Stimulated activated naive B cell treated with anti-CD40 and anti-IgM and Interleukin-4, amounts not matched to agents 10 μg/mL and 1 μg/mL and 100 μg/mL, for 72 hours (primary cell): ENCODE data around the gene LPP.
"Not testable (repeated sequence)": the region's sequence is repeated elsewhere in the genome, so short reads cannot be mapped to it uniquely, and the experiment has no call there.

Source experiments
- ATAC-seq, 2 donors: fragments of 150-1000 bp; cut with Tn5 transposase; replicated peaks; 2 replicates each; pipeline ENCODE4 v1.10.0; 2021; ENCODE audit warnings: moderate library complexity in 1 of 2
- DNase-seq: peaks from one replicate; pipeline ENCODE4 v3.0.0; 2021
- H3K27ac Mint-ChIP-seq: one replicate; pipeline ENCODE4 v1.8.0; 2022; ENCODE audit warnings: mild to moderate bottlenecking, mixed read lengths
- H3K27me3 Mint-ChIP-seq, 2 donors: one replicate each; pipeline ENCODE4 v1.8.0; 2022; ENCODE audit warnings: mixed read lengths in 2 of 2
- H3K36me3 Mint-ChIP-seq, 2 donors: one replicate each; pipeline ENCODE4 v1.8.0; 2022; ENCODE audit warnings: mixed read lengths in 2 of 2, mild to moderate bottlenecking in 1 of 2
- H3K4me1 Mint-ChIP-seq, 2 donors: one replicate each; pipeline ENCODE4 v1.8.0; 2022; ENCODE audit warnings: mixed read lengths in 2 of 2, mild to moderate bottlenecking in 1 of 2
- H3K4me3 Mint-ChIP-seq, 2 donors: one replicate each; pipeline ENCODE4 v1.8.0; 2022; ENCODE audit warnings: mild to moderate bottlenecking in 2 of 2, mixed read lengths in 2 of 2, moderate library complexity in 1 of 2
- H3K9me3 Mint-ChIP-seq, 2 donors: one replicate each; pipeline ENCODE4 v1.8.0; 2022; ENCODE audit warnings: mixed read lengths in 2 of 2, mild to moderate bottlenecking in 1 of 2

Gene LPP

GRCh38 chr3:188607805-188608315 is 453.9 kb downstream of the LPP start:
- H3K4me1 Mint-ChIP-seq: peaks cover 18 to 31% of the 10 kb centered on the region in 2 donors
- no peak overlapping the region for H3K4me3 Mint-ChIP-seq
- no peak for ATAC-seq
- peaks cover 24 to 47% of the 10 kb centered on the region in 2 donors for H3K36me3 Mint-ChIP-seq
- DNase-seq: no peak
- H3K9me3 Mint-ChIP-seq: peaks cover 7 to 14% of the 10 kb centered on the region in 2 donors
- H3K27me3 Mint-ChIP-seq: no peaks in the 10 kb centered on the region
- H3K27ac Mint-ChIP-seq: no peak overlapping the region

GRCh38 chr3:188608401-188608800 is 454.4 kb downstream of the LPP start:
- no peak overlapping the region for H3K27ac Mint-ChIP-seq

GRCh38 chr3:188613721-188614120 is 459.8 kb downstream of the LPP start:
- not testable (repeated sequence) for H3K9me3 Mint-ChIP-seq, H3K4me3 Mint-ChIP-seq

More at GRCh38 chr3:188608401-188608800, 454.4 kb downstream of the LPP start:
- H3K4me3 Mint-ChIP-seq: no peak overlapping the region
- DNase-seq: no peak
- H3K4me1 Mint-ChIP-seq: peaks cover 18 to 31% of the 10 kb centered on the region in 2 donors
- ATAC-seq: no peak
- H3K9me3 Mint-ChIP-seq: peaks cover 7 to 14% of the 10 kb centered on the region in 2 donors
- no peaks in the 10 kb centered on the region for H3K27me3 Mint-ChIP-seq
- H3K36me3 Mint-ChIP-seq: peaks cover 25 to 48% of the 10 kb centered on the region in 2 donors

GRCh38 chr3:188617270-188617669 is 463.3 kb downstream of the LPP start:
- Mint-ChIP-seq H3K4me3 (no peak overlapping the region), H3K27me3 (no peaks in the 10 kb centered on the region), H3K36me3 (peaks cover 8 to 28% of the 10 kb centered on the region in 2 donors), H3K4me1 (peaks cover 8 to 9% of the 10 kb centered on the region in 2 donors), H3K9me3 (peaks cover 0 to 3% of the 10 kb centered on the region in 2 donors), H3K27ac (no peak overlapping the region)
- no peak for DNase-seq
- no peak for ATAC-seq

More at GRCh38 chr3:188613721-188614120, 459.8 kb downstream of the LPP start:
- not testable (repeated sequence) for H3K27ac Mint-ChIP-seq, DNase-seq, H3K27me3 Mint-ChIP-seq, H3K4me1 Mint-ChIP-seq, ATAC-seq
- peaks cover 26 to 46% of the 10 kb centered on the region in 2 donors for H3K36me3 Mint-ChIP-seq

GRCh38 chr3:188617988-188618701 is 464.2 kb downstream of the LPP start:
- H3K9me3 Mint-ChIP-seq: peaks cover 0 to 3% of the 10 kb centered on the region in 2 donors
- no peaks in the 10 kb centered on the region for H3K27me3 Mint-ChIP-seq
- peaks cover 8 to 9% of the 10 kb centered on the region in 2 donors for H3K4me1 Mint-ChIP-seq
- H3K4me3 Mint-ChIP-seq: no peak overlapping the region
- no peak for DNase-seq
- H3K36me3 Mint-ChIP-seq: peaks cover 8 to 28% of the 10 kb centered on the region in 2 donors
- no peak for ATAC-seq
- no peak overlapping the region for H3K27ac Mint-ChIP-seq

- ATAC-seq (no peak), DNase-seq (no peak)
- H3K4me1 Mint-ChIP-seq: peaks cover 11 to 15% of the 10 kb centered on the region in 2 donors
- H3K9me3 Mint-ChIP-seq: peaks cover 0 to 3% of the 10 kb centered on the region in 2 donors
- no peak overlapping the region for H3K4me3 Mint-ChIP-seq
- H3K27me3 Mint-ChIP-seq: no peaks in the 10 kb centered on the region
- no peak overlapping the region for H3K27ac Mint-ChIP-seq
- H3K36me3 Mint-ChIP-seq: peaks cover 0 to 20% of the 10 kb centered on the region in 2 donors
Measured at GRCh38 chr3:188620752-188621151, 466.8 kb downstream of the LPP start.

- Mint-ChIP-seq H3K27me3 (no peaks in the 10 kb centered on the region), H3K4me1 (peaks cover 8 to 11% of the 10 kb centered on the region in 2 donors), H3K36me3 (peaks cover 17 to 22% of the 10 kb centered on the region in 2 donors), H3K9me3 (no peaks in the 10 kb centered on the region), H3K27ac (no peak overlapping the region), H3K4me3 (no peak overlapping the region)
- ATAC-seq (no peak), DNase-seq (no peak)
Measured at GRCh38 chr3:188624384-188624783, 470.4 kb downstream of the LPP start.

GRCh38 chr3:188624828-188625227 is 470.9 kb downstream of the LPP start:
- DNase-seq (no peak), ATAC-seq (no peak)
- Mint-ChIP-seq H3K27ac (no peak overlapping the region), H3K36me3 (peaks cover 17 to 23% of the 10 kb centered on the region in 2 donors), H3K4me1 (peaks cover 8 to 11% of the 10 kb centered on the region in 2 donors), H3K4me3 (no peak overlapping the region), H3K9me3 (peaks cover 0 to under 1% of the 10 kb centered on the region in 2 donors), H3K27me3 (no peaks in the 10 kb centered on the region)

- peaks cover 20 to 28% of the 10 kb centered on the region in 2 donors for H3K36me3 Mint-ChIP-seq
- peaks cover 9 to 11% of the 10 kb centered on the region in 2 donors for H3K4me1 Mint-ChIP-seq
- H3K27me3 Mint-ChIP-seq: no peaks in the 10 kb centered on the region
- no peak overlapping the region for H3K27ac Mint-ChIP-seq
- ATAC-seq (no peak), DNase-seq (no peak)
- peaks cover 1 to 4% of the 10 kb centered on the region in 2 donors for H3K9me3 Mint-ChIP-seq
- H3K4me3 Mint-ChIP-seq: no peak overlapping the region
Measured at GRCh38 chr3:188627652-188628051, 473.7 kb downstream of the LPP start.

- Mint-ChIP-seq H3K36me3 (peaks cover 22 to 27% of the 10 kb centered on the region in 2 donors), H3K4me1 (peaks cover 4 to 5% of the 10 kb centered on the region in 2 donors), H3K27ac (no peak overlapping the region), H3K4me3 (no peak overlapping the region), H3K9me3 (peaks cover 1 to 4% of the 10 kb centered on the region in 2 donors), H3K27me3 (no peaks in the 10 kb centered on the region)
- DNase-seq (no peak), ATAC-seq (peak in 1 of 2 donors; percentile 21)
Measured at GRCh38 chr3:188631291-188632010, 477.5 kb downstream of the LPP start.

GRCh38 chr3:188633206-188633605 is 479.2 kb downstream of the LPP start:
- DNase-seq: no peak
- Mint-ChIP-seq H3K9me3 (peaks cover 1 to 4% of the 10 kb centered on the region in 2 donors), H3K4me1 (peaks cover 4 to 5% of the 10 kb centered on the region in 2 donors), H3K36me3 (peaks cover 9 to 27% of the 10 kb centered on the region in 2 donors), H3K27me3 (no peaks in the 10 kb centered on the region), H3K27ac (no peak overlapping the region), H3K4me3 (no peak overlapping the region)
- ATAC-seq: no peak

GRCh38 chr3:188634285-188634684 is 480.3 kb downstream of the LPP start:
- H3K4me1 Mint-ChIP-seq: peaks cover 4 to 5% of the 10 kb centered on the region in 2 donors

GRCh38 chr3:188635258-188636042 is 481.5 kb downstream of the LPP start:
- no peaks in the 10 kb centered on the region for H3K9me3 Mint-ChIP-seq
- no peak for DNase-seq
- H3K4me1 Mint-ChIP-seq: peaks cover 4 to 5% of the 10 kb centered on the region in 2 donors
- H3K36me3 Mint-ChIP-seq: peaks cover 2 to 17% of the 10 kb centered on the region in 2 donors
- H3K27me3 Mint-ChIP-seq: no peaks in the 10 kb centered on the region
- ATAC-seq: no peak
- no peak overlapping the region for H3K4me3 Mint-ChIP-seq
- H3K27ac Mint-ChIP-seq: no peak overlapping the region

More at GRCh38 chr3:188634285-188634684, 480.3 kb downstream of the LPP start:
- Mint-ChIP-seq H3K4me3 (no peak overlapping the region), H3K9me3 (peaks cover 1 to 4% of the 10 kb centered on the region in 2 donors), H3K36me3 (peaks cover 6 to 23% of the 10 kb centered on the region in 2 donors), H3K27me3 (no peaks in the 10 kb centered on the region), H3K27ac (no peak overlapping the region)
- no peak for ATAC-seq
- DNase-seq: no peak

GRCh38 chr3:188636292-188636691 is 482.3 kb downstream of the LPP start:
- H3K9me3 Mint-ChIP-seq, H3K27ac Mint-ChIP-seq, DNase-seq, H3K4me3 Mint-ChIP-seq, H3K27me3 Mint-ChIP-seq, ATAC-seq, H3K4me1 Mint-ChIP-seq: not testable (repeated sequence)
- H3K36me3 Mint-ChIP-seq: peaks cover 2 to 14% of the 10 kb centered on the region in 2 donors
